NCI-H748 (cell line): Measurements from ENCODE around the gene RIMS1.

Experiments
- DNase-seq: peaks from one replicate; lab custom pipeline; 2025; ENCODE audit not compliant: unreplicated experiment; lab: John Stamatoyannopoulos, UW

Gene RIMS1

DNA sequence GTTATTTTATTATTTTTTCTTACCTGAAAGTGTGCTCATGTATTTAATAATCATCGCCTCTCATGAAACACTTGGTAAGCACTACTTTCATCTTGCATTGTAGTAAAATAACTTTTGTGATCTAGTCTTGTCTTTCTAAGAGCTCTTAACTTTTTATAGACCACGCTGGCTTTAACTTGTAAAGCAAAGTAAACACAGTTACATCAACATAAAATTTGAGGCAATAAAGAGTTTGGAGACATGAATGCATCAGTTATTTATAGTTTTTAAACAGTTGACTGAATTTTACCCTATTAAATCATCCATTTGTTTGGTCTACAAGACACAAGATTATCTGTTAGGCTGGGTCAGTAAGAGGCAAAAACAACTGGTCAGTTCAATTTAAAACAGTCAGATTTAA, 517.1 kb downstream of the RIMS1 start:
- no peak for DNase-seq

DNA sequence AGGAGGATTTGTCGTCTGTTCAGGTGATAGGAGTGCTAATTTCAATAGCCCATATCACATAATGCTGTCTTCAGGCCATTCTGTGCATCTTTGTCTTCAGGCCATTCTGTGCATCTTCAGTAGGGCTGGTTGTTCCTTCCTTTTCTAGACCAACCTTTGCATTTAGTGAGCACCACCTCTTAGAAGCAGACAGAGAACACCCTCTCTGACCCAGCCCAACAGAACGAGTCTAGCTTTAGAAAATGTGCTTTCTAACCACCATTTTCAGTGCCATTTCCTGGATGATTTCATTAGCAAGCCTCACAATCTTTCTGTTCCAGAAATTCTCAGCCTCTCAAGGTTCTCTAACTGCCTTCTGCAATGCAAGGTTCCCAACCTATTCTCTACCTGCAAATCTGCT, 520.2 kb downstream of the RIMS1 start:
- DNase-seq = no peak

DNA sequence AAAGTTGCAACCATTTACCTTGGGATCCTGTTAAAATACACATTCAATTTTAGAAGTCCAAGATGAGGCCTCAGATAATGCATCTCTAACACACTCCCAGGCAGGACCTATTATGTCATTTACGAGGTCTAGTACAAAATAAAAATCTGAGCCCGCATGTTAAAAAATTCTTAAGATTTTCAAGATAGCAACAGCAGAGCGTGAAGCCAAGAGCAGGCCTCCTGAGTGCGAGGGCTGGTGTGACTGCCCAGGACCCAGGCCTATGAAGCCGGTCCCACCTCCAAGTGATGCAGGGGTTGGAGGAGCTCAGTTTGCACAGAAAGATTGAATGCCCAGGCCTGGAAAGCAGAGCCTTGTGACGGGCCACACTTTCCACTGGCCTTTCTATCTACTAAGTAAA, 524.4 kb downstream of the RIMS1 start:
- DNase-seq = no peak

- peak; percentile 70 for DNase-seq
Observed at GRCh38 chr6:72411872-72412708, 525.7 kb downstream of the RIMS1 start.

DNA sequence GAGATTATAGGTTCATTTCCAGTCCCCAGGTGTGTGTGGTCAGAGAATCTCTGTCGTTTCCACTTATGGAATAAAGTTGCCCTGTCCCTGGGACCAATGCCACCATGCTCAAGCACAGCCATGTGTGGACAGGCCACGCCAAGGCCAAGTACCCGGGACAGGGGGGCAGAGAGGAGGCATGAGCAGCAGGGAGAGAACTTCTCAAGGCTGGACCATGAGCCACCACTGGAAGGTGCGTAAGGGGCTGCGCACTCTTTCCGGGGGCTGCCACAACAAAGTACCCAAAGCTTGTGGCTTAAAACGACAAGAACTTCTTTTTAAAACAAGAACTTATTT, 526.3 kb downstream of the RIMS1 start:
- DNase-seq = no peak

GRCh38 chr6:72413884-72414283, 527.5 kb downstream of the RIMS1 start:
- no peak for DNase-seq

DNA sequence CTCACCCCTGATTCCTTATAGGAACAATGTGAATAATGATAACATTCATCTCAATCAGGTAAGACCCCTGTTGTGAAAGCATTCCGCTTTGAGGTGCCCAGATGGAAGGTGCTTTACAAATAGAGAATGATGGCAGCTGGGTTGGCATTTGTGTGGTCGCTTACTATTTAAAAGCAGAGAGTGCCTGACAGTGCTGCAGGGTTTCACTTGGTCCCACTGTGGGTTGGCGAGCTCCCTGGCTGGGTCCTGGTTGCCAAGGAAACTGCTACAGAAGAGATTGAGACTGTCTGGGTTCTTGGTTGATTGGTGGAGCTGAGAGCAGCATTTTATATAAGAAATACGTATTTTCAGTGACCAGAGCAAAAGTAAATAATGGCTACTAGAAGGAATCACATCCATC, 528.3 kb downstream of the RIMS1 start:
- DNase-seq = no peak

DNA sequence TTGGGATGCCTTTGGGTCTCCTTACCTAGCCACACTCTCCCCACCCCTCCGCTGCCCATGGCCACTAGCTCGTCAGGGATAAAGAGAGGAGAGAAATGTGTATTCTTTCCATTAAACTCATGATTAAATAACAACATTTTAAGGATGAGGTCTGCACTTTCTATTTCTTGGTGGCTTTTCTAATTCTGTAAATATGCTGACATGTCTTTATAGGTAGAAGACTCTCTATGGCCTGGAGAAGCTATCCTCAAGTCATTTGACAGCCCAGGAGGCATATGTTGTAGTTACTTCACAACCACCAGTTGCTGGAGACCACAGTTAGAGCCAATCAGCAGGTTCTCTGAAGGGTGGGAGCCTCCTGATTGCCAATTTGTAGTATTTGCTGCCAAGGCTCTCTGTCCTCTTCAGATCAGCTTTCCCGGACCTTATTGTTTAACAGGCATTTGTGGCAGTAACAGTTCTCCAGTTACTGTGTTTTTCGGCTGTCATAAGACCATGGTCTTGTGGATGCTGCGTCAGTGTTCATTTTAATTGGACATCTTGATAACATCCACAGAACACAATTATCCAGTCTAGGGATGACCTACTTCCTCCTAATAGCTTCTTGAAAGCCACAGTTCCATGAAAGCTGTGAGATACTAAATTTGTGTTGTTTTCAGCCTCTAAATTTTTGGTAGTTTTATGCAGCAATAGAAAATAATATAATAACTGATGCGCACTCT, 530.6 kb downstream of the RIMS1 start:
- no peak for DNase-seq

DNA sequence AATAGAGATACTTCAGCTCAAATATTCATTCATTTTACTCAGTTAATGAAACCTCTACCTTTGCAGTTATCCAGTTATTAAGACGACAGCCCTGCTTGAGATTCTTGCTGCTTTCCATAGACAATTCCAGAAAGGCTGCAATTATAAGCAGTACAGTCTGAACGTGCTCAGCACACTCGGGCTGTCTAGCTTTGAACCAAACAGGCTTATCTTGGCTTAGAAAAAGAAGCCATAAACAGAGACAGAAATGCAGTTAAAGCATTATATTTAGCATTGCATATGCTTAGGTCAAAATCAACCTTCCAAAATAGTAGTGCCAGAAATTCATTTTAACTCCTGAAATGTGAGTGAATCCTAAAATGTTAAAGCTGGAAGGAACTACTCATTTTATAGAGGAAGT, 531.4 kb downstream of the RIMS1 start:
- DNase-seq = no peak

DNA sequence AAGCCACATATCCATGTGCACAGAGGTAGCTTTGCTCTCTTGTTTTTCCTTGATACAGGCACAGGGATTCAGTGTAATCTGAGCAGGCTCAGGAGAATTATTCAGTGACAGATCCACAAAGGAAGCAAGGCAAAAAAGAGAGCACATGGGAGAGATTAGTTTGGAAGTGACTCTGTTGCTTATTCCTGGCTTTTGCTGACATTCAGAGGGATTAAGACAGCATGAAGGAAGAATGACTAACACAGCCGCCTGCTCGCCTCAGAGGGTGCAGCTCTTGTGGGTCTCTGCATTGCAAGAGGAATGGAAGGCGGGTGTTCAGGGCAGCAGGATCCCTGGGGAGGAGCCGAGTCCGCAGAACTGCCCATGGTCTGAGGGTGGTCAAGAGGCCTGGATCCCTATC, 532.1 kb downstream of the RIMS1 start:
- DNase-seq = no peak

- DNase-seq = no peak
Observed at GRCh38 chr6:72419966-72420365, 533.6 kb downstream of the RIMS1 start.

DNA sequence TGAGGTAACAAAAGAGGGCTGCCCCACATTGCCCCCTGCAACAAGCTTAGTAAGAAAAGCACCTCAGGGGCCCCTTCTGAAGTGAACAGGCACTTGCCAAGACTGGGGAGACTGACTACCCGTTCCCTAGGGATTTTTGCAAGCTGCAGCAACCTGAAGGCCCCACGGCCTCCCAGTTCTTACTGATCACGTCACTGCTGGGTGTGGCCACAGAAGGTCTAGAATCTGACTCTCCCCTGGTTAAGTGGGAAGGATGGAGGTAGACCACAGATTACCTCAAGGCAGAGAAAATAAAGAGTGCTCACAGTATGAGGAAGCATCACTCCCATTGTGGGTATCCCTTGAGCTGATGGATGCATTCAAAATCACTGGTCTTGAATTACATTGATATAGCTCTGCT, 534.1 kb downstream of the RIMS1 start:
- no peak for DNase-seq

DNA sequence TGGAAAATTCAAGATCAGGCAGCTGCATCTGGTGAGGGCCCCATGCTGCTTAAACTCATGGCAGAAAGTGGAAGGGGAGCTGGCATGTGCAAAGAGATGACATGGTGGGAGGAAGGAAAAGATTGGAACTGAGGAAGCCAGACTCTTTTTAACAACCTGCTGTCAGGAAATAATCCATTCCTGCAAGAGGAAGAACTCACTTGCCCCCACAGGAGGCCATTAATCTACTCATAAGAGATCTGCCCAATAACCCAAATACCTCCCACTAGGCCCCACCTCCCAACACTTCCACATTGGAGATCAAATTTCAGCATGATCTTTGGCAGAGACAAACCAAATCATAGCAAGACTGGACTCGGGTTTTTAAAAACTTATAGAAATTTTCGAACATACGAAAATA, 535.0 kb downstream of the RIMS1 start:
- peak; percentile 17 for DNase-seq

GRCh38 chr6:72422171-72422570, 535.8 kb downstream of the RIMS1 start:
- DNase-seq = no peak

GRCh38 chr6:72424476-72424875, 538.1 kb downstream of the RIMS1 start:
- DNase-seq = no peak

- DNase-seq = no peak
Observed at GRCh38 chr6:72425003-72425681, 538.8 kb downstream of the RIMS1 start.

- no peak for DNase-seq
Observed at GRCh38 chr6:72440611-72441010, 554.3 kb downstream of the RIMS1 start.

- DNase-seq = no peak
Observed at GRCh38 chr6:72446430-72446829, 560.1 kb downstream of the RIMS1 start.
